Globus pallidus (tissue), 1 donor: Measurements from ENCODE around the gene CALCA.
"Not testable (repeated sequence)": the region's sequence is repeated elsewhere in the genome, so short reads cannot be mapped to it uniquely, and the experiment has no call there.

Experiments used
- DNase-seq: peaks from one replicate; pipeline ENCODE4 v3.0.0-alpha.2; 2015; ENCODE audit warnings: low spot score

The CALCA gene, protein sequence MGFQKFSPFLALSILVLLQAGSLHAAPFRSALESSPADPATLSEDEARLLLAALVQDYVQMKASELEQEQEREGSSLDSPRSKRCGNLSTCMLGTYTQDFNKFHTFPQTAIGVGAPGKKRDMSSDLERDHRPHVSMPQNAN

DNA sequence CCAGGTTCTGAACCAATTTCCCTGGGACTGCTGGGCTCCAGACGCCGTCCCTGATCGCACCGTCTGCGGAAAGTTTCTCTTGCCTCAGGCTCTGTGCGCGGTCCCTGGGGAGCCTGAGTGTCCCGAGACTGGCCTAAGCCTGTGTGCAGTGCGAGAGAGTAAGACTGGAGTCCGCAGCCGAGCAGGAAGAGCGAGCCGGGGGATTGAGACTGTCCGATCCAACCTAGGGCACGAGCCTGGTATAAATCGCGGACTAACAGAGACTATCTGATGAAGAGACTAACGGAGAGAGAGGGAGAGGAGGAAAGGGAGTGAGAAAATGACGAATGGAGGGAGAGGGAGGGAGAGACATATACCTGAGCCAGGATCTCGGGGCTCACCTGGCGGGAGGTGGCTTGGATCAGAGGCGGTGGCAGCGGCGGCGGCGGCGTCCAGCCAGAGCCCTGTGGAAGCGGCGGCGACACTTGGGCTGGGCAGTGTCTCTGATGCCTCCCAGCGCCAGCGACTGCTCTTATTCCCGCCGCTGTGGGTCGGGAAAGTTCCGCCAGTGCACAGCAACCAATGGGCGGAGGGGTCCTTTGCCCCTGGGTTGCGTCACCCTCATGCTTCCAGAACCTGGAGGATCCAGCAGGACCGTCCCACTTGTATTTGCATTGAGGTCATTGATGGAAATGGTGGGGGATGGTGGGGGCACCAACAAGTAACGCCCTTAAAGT lies at the start of gene CALCA:
Gene CALCA, minus strand, starts transcription at position 487 of the 716 bp plus-strand sequence. CDS start 1,159 bp downstream, outside the sequence.
- no peak for DNase-seq

DNA sequence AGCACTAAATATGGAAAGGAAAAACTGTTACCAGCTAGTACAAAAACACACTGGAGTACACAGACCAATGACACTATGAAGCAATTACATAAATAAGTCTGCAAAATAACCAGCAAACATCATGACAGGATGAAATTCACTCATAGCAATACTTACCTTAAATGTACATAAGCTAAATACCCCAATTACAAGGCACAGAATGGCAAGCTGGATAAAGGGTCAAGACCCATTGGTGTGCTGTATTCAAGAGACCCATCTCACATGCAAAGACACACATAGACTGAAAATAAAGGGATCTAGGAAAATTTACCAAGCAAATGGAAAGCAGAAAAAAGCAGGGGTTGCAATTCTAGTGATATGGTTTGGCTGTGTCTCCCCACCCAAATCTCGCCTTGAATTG lies 44.0 kb upstream of the CALCA start:
- no peak for DNase-seq

DNA sequence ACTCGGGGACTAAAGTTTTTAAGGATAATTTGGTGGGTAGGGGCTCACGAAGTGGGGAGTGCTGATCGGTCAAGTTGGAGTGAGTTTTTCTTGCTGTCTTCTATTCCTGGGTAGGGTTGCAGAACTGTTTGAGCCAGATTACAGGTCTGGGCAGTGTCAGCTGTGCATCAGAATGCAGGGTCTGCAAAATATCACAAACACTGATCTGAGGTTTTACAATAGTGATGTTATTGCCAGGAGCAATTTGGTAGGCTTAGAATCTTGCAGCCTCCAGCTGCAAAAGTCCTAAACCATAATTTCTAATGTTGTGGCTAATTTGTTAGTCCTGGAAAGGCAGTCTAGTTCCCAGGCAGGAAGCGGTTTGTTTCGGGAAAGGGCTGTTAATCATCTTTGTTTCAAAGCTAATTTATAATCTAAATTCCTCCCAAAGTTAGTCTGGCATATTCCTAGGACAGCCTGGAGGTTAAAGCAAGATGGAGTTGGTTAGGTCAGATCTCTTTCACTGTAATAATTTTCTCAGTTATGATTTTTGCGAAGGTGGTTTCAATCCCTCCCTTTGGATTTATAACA lies 39.7 kb upstream of the CALCA start:
- no peak for DNase-seq

DNA sequence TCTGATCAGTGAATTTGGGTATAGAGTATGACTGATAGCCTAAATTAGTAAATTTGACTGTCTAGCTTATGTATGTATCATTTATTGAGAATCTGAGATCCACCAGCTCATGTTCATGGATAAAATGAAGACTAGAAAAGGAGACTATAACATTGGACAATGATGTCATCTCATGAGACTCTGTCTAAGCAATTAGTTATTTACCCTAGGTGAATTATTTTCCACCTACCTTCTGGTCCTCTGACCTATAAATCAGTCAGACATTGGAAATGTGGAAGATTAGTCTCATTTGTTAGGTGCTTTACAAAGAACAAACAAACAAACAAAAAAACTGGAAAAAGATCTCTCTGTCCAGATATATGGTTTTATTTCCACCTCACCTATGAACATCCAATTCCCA lies 38.7 kb upstream of the CALCA start:
- no peak for DNase-seq

DNA sequence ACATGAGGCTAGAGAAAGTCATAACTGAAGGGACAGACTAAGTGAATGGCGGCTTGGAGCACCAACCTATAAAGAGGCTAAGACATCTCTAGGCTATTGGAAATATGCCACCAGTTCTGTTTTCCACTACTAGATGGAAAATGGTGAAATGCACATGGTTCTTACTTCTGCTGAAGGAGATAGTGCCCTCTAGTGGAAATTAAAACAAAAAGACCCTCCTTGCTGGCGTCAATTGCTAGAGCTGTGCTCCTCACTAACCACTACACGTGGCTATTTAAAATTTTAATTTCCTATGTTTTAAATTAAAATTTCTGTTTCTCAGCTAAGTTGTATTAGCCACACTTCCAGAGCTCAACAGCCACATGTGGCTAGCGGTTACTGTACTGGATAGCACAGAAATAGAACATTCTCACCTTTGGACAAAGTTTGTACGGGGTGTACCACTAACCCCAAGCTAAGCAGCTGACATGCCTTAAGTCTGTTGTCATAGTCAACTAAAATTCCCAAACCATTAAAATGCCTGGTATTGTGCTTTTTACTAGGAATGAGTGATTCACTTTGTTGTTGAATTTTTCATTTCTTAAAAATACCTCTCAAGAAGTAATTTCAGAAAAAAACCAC lies 34.1 kb upstream of the CALCA start:
- DNase-seq, result no peak

DNA sequence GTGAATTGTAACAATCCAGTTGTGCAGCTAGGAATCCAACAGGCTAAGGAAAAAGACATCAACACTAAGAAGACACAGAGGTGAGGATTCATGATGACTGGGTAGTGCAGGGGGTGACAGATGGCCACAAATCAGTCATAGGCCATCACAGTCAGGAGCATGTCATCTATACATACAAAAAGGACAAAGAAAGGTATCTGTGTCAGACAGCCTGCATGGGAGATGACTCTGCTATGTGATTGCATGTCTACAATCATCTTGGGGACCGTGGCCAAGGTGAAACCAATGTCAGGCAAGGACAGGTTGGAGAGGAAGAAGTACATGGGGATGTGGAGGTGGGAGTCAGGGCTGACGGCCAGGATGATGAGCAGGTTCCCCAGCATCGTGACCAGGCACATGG lies 16.0 kb upstream of the CALCA start:
- not testable (repeated sequence) for DNase-seq

GRCh38 chr11:14981507-14981906 lies 9.4 kb upstream of the CALCA start:
- no peak for DNase-seq

- DNase-seq, result no peak
These were observed 8.7 kb upstream of the CALCA start for GRCh38 chr11:14980854-14981253.

GRCh38 chr11:14977101-14977880 lies 5.1 kb upstream of the CALCA start:
- no peak for DNase-seq

DNA sequence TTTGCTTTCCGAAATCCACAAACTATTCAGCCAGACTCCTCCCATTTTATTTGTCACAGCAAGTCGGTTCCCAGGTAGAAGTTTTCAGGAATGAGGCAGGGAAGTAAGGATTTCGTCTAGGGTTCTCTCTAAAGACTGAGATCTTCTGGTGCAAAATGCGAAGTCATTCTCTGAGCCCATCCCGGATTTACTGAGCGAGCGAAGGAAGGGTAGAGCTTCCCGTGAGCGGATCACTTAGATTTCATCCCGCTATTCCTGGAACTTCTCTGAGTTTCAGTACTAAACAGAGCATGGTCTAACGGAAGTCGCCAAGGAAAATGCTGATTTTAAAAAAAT lies 3.1 kb upstream of the CALCA start:
- no peak for DNase-seq

GRCh38 chr11:14974515-14975251 lies 2.5 kb upstream of the CALCA start:
- peak; percentile 14 for DNase-seq

DNA sequence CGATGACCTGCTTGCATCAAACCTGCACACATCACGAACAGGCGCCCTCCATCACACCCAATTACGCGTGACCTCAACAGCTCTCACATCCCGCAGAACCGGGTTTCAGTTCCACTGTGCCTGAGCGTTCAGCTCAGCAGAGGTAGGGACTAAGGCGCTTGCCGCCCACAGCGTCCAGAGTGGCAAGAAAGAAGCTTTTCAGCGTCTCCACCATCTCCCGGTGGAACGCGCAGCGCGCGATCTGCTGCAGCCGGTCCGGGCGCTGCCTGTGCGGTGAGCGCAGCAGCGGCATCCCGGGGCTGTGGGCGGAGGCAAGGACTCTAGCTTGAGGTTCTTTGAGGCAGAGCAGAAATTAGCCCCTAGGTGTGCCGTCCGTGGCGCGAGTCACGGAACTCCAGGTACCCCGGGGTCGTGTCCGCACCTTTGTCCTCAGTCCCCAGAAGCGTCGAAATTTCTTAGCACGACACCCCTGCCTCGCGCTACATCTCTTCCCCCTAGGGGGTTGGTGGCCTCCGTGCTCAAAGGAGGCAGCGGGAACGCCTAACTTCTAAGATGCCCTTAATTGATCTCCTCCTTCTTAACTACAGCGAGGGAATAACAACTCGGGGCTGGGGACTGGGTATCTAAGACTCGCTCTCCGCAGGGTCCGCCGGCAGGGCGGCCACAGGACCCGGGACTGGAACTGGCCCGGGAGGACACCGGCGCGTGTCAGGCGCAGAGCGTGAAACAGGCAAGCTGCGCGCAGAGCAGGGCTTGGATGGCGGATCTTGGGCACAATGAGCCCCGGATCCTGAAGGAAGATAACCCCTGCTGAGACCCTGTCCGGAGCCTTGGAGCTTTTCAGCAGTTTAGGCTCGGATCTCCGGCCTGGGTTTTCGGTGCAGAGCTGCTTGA lies 1.7 kb upstream of the CALCA start:
- no peak for DNase-seq

GRCh38 chr11:14972581-14973495 lies 687 bp upstream of the CALCA start:
- no peak for DNase-seq

- DNase-seq, result no peak
These were observed 2.2 kb downstream of the CALCA start for GRCh38 chr11:14969901-14970323.

GRCh38 chr11:14967581-14968243 lies 4.4 kb downstream of the CALCA start:
- DNase-seq, result no peak

DNA sequence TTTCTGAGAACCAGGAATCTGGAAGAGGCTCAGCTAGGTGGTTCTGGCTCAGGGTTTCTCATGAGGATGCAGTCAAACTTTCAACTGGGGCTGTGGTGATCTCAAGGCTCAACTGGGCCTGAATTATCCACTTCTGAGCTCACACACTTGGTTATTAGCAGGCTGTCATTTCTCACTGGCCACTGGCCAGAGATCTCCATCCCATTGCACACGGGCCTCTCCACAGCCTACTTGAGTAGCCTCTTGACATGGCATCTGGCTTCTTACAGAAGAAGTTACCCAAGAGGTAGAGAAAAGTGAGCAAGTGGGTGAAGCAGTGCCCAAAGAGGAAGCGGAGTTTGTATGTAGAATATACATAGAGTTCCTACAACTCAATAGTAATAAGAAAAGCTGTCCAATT lies 16.0 kb downstream of the CALCA start:
- DNase-seq, result no peak

- DNase-seq, result no peak
These were observed 17.6 kb downstream of the CALCA start for GRCh38 chr11:14954581-14954980.

- no peak for DNase-seq
These were observed 18.2 kb downstream of the CALCA start for GRCh38 chr11:14953904-14954303.
